Measurements from ENCODE around the gene UQCR10.
"Not testable (repeated sequence)": the region's sequence is repeated elsewhere in the genome, so short reads cannot be mapped to it uniquely, and the experiment has no call there.

The UQCR10 gene

GRCh38 chr22:29747832-29748231, 19.3 kb upstream of the UQCR10 start:
- DNase-seq (ENCODE audit: low spot score) = no peak
- TF ChIP-seq CTCF (IDR thresholded peaks at IDR 0.05; ENCODE audit: extremely low read depth, missing control alignments) = no peak

GRCh38 chr22:29748248-29748893, 18.8 kb upstream of the UQCR10 start:
- DNase-seq (ENCODE audit: low spot score) = no peak
- no peak for TF ChIP-seq CTCF (IDR thresholded peaks at IDR 0.05; ENCODE audit: extremely low read depth, missing control alignments)

- DNase-seq (ENCODE audit: low spot score) = no peak
- TF ChIP-seq CTCF (IDR thresholded peaks at IDR 0.05; ENCODE audit: extremely low read depth, missing control alignments) = no peak
Measured at GRCh38 chr22:29750029-29750428, 17.1 kb upstream of the UQCR10 start.

GRCh38 chr22:29750559-29751538, 16.3 kb upstream of the UQCR10 start:
- TF ChIP-seq CTCF (IDR thresholded peaks at IDR 0.05; ENCODE audit: extremely low read depth, missing control alignments) = no peak
- DNase-seq (ENCODE audit: low spot score) = no peak

- no peak for DNase-seq (ENCODE audit: low spot score)
- TF ChIP-seq CTCF (IDR thresholded peaks at IDR 0.05; ENCODE audit: extremely low read depth, missing control alignments) = no peak
Measured at GRCh38 chr22:29751669-29752068, 15.5 kb upstream of the UQCR10 start.

- DNase-seq (ENCODE audit: low spot score) = no peak
- TF ChIP-seq CTCF (IDR thresholded peaks at IDR 0.05; ENCODE audit: extremely low read depth, missing control alignments) = no peak
Measured at GRCh38 chr22:29753808-29754657, 13.1 kb upstream of the UQCR10 start.

GRCh38 chr22:29754658-29755395, 12.3 kb upstream of the UQCR10 start:
- not testable (repeated sequence) for DNase-seq (ENCODE audit: low spot score)

Data from GM20000 (cell line).